ENCODE data around the gene METTL17. TPM values are rescaled to one million over a fixed set of nuclear protein-coding genes. Genes with fewer than 3 reads are reported as not detected.
"Not testable (repeated sequence)": the region's sequence is repeated elsewhere in the genome, so short reads cannot be mapped to it uniquely, and the experiment has no call there.

METTL17 gene
- total RNA-seq, 1 experiment from 2014 or later, result 76.7 TPM

DNA sequence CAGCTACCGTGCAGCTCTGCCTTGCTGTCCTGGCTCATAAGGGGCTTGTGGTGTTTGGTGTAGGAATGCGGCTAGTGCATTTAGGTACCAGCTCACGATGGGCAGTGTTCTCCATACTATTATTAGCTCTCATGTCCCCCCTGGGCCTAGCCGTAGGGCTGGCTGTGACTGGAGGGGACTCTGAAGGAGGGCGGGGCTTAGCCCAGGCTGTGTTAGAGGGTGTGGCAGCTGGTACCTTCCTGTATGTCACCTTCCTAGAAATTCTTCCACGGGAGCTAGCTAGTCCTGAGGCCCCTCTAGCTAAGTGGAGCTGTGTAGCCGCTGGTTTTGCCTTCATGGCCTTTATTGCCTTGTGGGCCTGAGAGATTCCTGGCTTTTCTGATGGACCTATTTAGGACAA lies 11.4 kb downstream of the METTL17 start:
- H3K9me3 Mint-ChIP-seq (ENCODE audit: low read depth, unreplicated experiment), result no peaks in the 10 kb centered on the region
- TF ChIP-seq, protein P1, sequence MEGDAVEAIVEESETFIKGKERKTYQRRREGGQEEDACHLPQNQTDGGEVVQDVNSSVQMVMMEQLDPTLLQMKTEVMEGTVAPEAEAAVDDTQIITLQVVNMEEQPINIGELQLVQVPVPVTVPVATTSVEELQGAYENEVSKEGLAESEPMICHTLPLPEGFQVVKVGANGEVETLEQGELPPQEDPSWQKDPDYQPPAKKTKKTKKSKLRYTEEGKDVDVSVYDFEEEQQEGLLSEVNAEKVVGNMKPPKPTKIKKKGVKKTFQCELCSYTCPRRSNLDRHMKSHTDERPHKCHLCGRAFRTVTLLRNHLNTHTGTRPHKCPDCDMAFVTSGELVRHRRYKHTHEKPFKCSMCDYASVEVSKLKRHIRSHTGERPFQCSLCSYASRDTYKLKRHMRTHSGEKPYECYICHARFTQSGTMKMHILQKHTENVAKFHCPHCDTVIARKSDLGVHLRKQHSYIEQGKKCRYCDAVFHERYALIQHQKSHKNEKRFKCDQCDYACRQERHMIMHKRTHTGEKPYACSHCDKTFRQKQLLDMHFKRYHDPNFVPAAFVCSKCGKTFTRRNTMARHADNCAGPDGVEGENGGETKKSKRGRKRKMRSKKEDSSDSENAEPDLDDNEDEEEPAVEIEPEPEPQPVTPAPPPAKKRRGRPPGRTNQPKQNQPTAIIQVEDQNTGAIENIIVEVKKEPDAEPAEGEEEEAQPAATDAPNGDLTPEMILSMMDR (IDR thresholded peaks at IDR 0.05; ENCODE audit: unreplicated experiment), result no peak
- CTCF ChIA-PET, result no interaction called here
- no peak overlapping the region for H3K27ac Mint-ChIP-seq (ENCODE audit: unreplicated experiment)
- H3K27me3 Mint-ChIP-seq (ENCODE audit: unreplicated experiment), result no peaks in the 10 kb centered on the region
- no peak for DNase-seq
- intact Hi-C loops (cut with micrococcal nuclease; ENCODE audit: unreplicated experiment), result no loop called here
- H3K4me1 Mint-ChIP-seq (ENCODE audit: low read depth, unreplicated experiment), result peaks cover 25% of the 10 kb centered on the region
- no peak overlapping the region for H3K4me3 Mint-ChIP-seq (ENCODE audit: low read depth, unreplicated experiment)
- peaks cover 4% of the 10 kb centered on the region for H3K36me3 Mint-ChIP-seq (ENCODE audit: insufficient read depth, unreplicated experiment)
- BruUV-seq (replicated peaks), result no TSS peak

DNA sequence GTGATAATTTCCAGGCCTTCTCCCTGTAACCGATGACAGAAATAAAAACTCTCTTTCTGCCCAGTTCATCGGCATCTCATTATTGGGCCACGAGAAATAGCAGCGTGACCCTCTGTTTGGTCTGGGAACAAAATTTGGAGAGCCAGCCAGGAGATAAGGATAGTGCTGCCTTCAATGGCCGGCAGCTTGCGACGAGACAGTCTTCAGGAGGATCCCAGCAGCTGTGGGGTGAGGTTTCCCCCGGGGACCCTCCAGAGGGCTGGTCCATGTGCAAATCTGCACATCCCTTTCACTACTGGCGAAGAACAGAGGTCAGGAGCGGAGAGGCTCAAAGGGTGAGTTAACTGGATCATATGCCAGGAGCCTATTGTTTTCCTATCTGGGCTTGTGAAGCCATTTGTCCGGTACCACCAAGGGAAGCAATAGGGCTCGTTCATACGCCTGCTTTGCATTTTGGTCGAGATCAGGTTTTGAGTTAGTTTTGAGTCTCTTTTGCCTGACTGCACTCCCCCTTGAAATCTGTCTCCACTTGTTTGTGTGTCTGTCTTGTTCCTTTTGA lies 14.1 kb downstream of the METTL17 start:
- peaks cover 4% of the 10 kb centered on the region for H3K4me1 Mint-ChIP-seq (ENCODE audit: low read depth, unreplicated experiment)
- H3K4me3 Mint-ChIP-seq (ENCODE audit: low read depth, unreplicated experiment), result no peak overlapping the region
- H3K27ac Mint-ChIP-seq (ENCODE audit: unreplicated experiment), result no peak overlapping the region
- no peaks in the 10 kb centered on the region for H3K27me3 Mint-ChIP-seq (ENCODE audit: unreplicated experiment)
- TF ChIP-seq, protein P1 (IDR thresholded peaks at IDR 0.05; ENCODE audit: unreplicated experiment), result no peak
- no peaks in the 10 kb centered on the region for H3K36me3 Mint-ChIP-seq (ENCODE audit: insufficient read depth, unreplicated experiment)
- DNase-seq, result no peak
- H3K9me3 Mint-ChIP-seq (ENCODE audit: low read depth, unreplicated experiment), result no peaks in the 10 kb centered on the region
- intact Hi-C loops (cut with micrococcal nuclease; ENCODE audit: unreplicated experiment), result no loop called here
- BruUV-seq (replicated peaks), result no TSS peak
- CTCF ChIA-PET, result interaction anchor here (2.5 kb wide), 1 partner anchor 11 kb away, joined by 11 read pairs; no protein-coding TSS in a partner anchor

DNA sequence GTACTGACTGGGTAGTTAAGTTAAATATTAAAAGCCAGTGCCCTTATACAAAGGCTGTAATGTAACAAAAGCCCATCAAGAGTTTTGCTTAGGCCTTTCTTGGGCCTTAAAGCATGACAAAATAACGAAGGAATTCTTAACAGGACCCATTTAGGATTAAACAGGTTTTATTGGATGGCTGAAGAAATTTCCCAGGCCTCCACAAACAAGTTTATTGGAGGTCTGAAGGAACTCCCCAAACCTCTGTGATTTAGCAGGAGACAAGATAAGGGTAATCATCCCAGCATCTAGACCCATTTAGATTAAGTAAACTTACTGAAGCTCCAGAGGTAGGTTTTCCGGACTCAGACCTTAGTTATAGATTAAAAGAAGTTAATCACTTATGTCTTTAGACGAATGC lies 19.9 kb downstream of the METTL17 start:
- H3K27ac Mint-ChIP-seq (ENCODE audit: unreplicated experiment); H3K4me1 Mint-ChIP-seq (ENCODE audit: low read depth, unreplicated experiment); H3K4me3 Mint-ChIP-seq (ENCODE audit: low read depth, unreplicated experiment); BruUV-seq (replicated peaks); DNase-seq; H3K36me3 Mint-ChIP-seq (ENCODE audit: insufficient read depth, unreplicated experiment); H3K9me3 Mint-ChIP-seq (ENCODE audit: low read depth, unreplicated experiment); intact Hi-C loops (cut with micrococcal nuclease; ENCODE audit: unreplicated experiment): not testable (repeated sequence)
- CTCF ChIA-PET, result interaction anchor here (1.4 kb wide), 1 partner anchor 31 kb away, joined by 4 read pairs; no protein-coding TSS in a partner anchor
- H3K27me3 Mint-ChIP-seq (ENCODE audit: unreplicated experiment), result peaks cover 38% of the 10 kb centered on the region

DNA sequence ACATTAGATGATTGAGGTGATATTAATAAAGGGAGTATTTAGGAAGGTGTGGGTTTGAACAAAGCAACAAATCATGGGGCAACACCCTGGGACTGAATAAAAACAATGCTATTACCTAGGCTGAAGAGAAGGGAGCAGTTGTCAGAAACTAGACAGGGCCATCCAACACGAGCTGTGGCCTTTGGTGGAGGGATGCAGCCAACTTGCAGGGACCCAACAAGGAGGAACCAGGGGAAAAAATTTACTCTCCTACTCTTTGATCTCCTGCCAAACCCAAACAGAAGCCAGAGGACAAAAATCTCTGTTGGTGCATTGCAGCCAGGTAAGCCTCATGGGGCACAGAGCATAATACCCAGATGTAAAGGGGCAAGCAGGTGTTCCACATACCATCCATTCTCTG lies 21.4 kb downstream of the METTL17 start:
- H3K4me3 Mint-ChIP-seq (ENCODE audit: low read depth, unreplicated experiment), result no peak overlapping the region
- peaks cover 38% of the 10 kb centered on the region for H3K27me3 Mint-ChIP-seq (ENCODE audit: unreplicated experiment)
- H3K27ac Mint-ChIP-seq (ENCODE audit: unreplicated experiment), result no peak overlapping the region
- CTCF ChIA-PET, result interaction anchor here (1.4 kb wide), 1 partner anchor 30 kb away, joined by 4 read pairs; no protein-coding TSS in a partner anchor
- TF ChIP-seq, protein P1 (IDR thresholded peaks at IDR 0.05; ENCODE audit: unreplicated experiment), result no peak
- no peak for DNase-seq
- no peaks in the 10 kb centered on the region for H3K4me1 Mint-ChIP-seq (ENCODE audit: low read depth, unreplicated experiment)
- no peaks in the 10 kb centered on the region for H3K36me3 Mint-ChIP-seq (ENCODE audit: insufficient read depth, unreplicated experiment)
- BruUV-seq (replicated peaks), result no TSS peak
- intact Hi-C loops (cut with micrococcal nuclease; ENCODE audit: unreplicated experiment), result no loop called here
- H3K9me3 Mint-ChIP-seq (ENCODE audit: low read depth, unreplicated experiment), result no peaks in the 10 kb centered on the region

DNA sequence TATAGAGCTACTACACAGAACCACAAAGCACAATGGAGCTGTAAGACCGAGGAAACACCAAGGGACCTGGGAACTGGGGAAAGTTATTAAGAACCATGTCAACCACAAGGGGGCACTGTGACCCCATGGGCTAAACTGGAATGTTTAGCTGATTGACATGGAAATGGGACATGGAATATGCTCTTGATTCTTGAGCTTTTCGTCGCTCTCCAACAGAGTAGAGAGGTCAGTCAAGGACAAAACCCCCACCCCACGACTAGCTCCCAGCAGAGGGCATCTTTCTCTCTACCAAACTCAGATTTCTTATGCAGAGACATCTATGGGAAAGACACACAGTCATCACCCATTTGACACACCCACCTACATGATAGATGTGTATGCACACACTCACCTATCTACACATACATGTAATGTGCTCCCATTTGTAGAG lies 25.0 kb downstream of the METTL17 start:
- peak; percentile 85 for DNase-seq
- TF ChIP-seq, protein P1 (IDR thresholded peaks at IDR 0.05; ENCODE audit: unreplicated experiment), result peak; percentile 73
- no peaks in the 10 kb centered on the region for H3K4me1 Mint-ChIP-seq (ENCODE audit: low read depth, unreplicated experiment)
- no peak overlapping the region for H3K27ac Mint-ChIP-seq (ENCODE audit: unreplicated experiment)
- no peaks in the 10 kb centered on the region for H3K36me3 Mint-ChIP-seq (ENCODE audit: insufficient read depth, unreplicated experiment)
- CTCF ChIA-PET, result interaction anchor here (0.5 to 2.8 kb wide), 27 partner anchors 9 to 157 kb away, joined by 3 to 93 read pairs (median 6); partner anchors contain the start of genes ARHGEF40, RNASE13, RNASE7 and SLC39A2
- H3K27me3 Mint-ChIP-seq (ENCODE audit: unreplicated experiment), result peaks cover 38% of the 10 kb centered on the region
- intact Hi-C loops (cut with micrococcal nuclease; ENCODE audit: unreplicated experiment), result loop anchor here (1.0 to 2.0 kb wide), 3 partner anchors 26 to 90 kb away; no protein-coding TSS in a partner anchor
- H3K4me3 Mint-ChIP-seq (ENCODE audit: low read depth, unreplicated experiment), result no peak overlapping the region
- H3K9me3 Mint-ChIP-seq (ENCODE audit: low read depth, unreplicated experiment), result no peaks in the 10 kb centered on the region
- no TSS peak for BruUV-seq (replicated peaks)

Measured in Calu3 (cell line).